Iris pigment epithelial cell (primary cell): ENCODE measurements around the gene AHCY.
"Not testable (repeated sequence)": the region's sequence is repeated elsewhere in the genome, so short reads cannot be mapped to it uniquely, and the experiment has no call there.

Experiments
- DNase-seq: peaks from one replicate; pipeline ENCODE4 v3.0.0-alpha.2; 2011; ENCODE audit warnings: low read depth

Gene AHCY

GRCh38 chr20:34254979-34255378 is 48.2 kb downstream of the AHCY start:
- DNase-seq: no peak

- DNase-seq: not testable (repeated sequence)
These were observed 50.6 kb downstream of the AHCY start for GRCh38 chr20:34252431-34253086.

GRCh38 chr20:34251619-34252018 is 51.5 kb downstream of the AHCY start:
- DNase-seq: no peak

GRCh38 chr20:34250005-34250404 is 53.1 kb downstream of the AHCY start:
- DNase-seq: no peak

- peak; percentile 90 for DNase-seq
These were observed 53.9 kb downstream of the AHCY start for GRCh38 chr20:34249291-34249690.

- DNase-seq: no peak
These were observed 57.0 kb downstream of the AHCY start for GRCh38 chr20:34246126-34246626.

GRCh38 chr20:34243377-34243776 is 59.8 kb downstream of the AHCY start:
- no peak for DNase-seq

- no peak for DNase-seq
These were observed 60.3 kb downstream of the AHCY start for GRCh38 chr20:34242879-34243278.

GRCh38 chr20:34242015-34242414 is 61.1 kb downstream of the AHCY start:
- DNase-seq: not testable (repeated sequence)

- DNase-seq: no peak
These were observed 62.2 kb downstream of the AHCY start, which contains the start of gene ASIP for GRCh38 chr20:34240693-34241615. Gene ASIP (plus strand): TSS chr20:34241423. CDS start chr20:34260375, 18,952 bp downstream.

GRCh38 chr20:34240121-34240520 is 63.0 kb downstream of the AHCY start:
- no peak for DNase-seq

GRCh38 chr20:34237942-34238341 is 65.2 kb downstream of the AHCY start:
- no peak for DNase-seq

- DNase-seq: no peak
These were observed 67.3 kb downstream of the AHCY start for GRCh38 chr20:34235875-34236274.

GRCh38 chr20:34233687-34234086 is 69.5 kb downstream of the AHCY start:
- no peak for DNase-seq

GRCh38 chr20:34232494-34233087 is 70.6 kb downstream of the AHCY start:
- no peak for DNase-seq

- no peak for DNase-seq
These were observed 71.5 kb downstream of the AHCY start for GRCh38 chr20:34231634-34232033.
